Uterus (tissue), 2 donors: ENCODE measurements around the gene UFD1.

ENCODE experiments used
- CTCF ChIP-seq, 4 experiments: fragments of 200-600 bp in 2 of 4; fragments of 450-650 bp in 2 of 4; sonication (generic) in 2 of 4; IDR thresholded peaks; one replicate each; pipeline ENCODE4 v1.5.1; 2016 to 2019; ENCODE audit warnings: antibody characterized with exemption in 4 of 4, mild to moderate bottlenecking in 2 of 4, moderate library complexity in 1 of 4
- POLR2A ChIP-seq, 2 donors: fragments of 450-650 bp; IDR thresholded peaks; one replicate each; pipeline ENCODE4 v1.6.1; 2016; ENCODE audit warnings: antibody characterized with exemption in 2 of 2, mild to moderate bottlenecking in 1 of 2, moderate library complexity in 1 of 2

DNA sequence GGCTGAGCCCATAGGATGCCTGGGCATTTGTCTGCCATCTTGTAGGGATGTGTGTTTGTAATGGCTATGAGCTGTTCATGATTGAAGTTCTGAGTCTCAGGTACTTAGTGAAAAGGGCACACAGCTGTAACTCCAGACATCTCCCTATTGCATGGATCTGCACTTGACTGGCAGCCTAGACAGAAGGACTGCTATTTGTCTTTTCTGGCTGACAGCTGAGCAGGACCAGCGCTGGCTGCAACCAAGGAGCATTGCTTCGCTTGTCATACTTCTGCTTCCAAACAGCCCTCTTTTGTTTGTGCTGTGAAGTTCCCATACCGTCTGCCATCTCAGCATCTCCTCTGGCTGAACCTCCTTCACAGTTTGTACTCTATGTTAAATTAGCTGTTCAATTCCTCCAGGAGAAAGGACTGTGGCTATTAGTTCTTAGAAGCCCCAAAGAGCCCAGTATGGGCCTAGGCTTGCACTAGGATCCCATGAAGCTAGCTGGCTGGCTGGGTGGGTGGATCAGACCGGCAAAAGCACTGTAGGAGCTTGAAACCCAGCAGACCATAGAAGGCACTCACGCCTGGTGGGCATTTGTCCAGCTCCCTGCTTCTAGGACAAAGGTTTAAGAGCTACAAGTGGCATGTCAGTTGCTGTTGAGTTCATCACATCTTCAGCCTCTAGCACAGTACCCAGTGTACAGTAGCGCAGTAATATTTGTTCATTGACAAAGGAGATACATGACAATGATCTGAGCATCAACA is 67.9 kb downstream of the UFD1 start:
- TF ChIP-seq CTCF (IDR thresholded peaks at IDR 0.05) (no peak), POLR2A (IDR thresholded peaks at IDR 0.05) (no peak)
